Calu3 (cell line): ENCODE results near the gene GABBR1. TPM values are rescaled to one million over a fixed set of nuclear protein-coding genes. Genes with fewer than 3 reads are reported as not detected.
A peak's percentile ranks its signal among the peaks of the same experiment; 100 is the strongest.

Source experiments
- BruUV-seq: library from RNA; stranded (reverse); fragments of 400-500 nt; replicated peaks from 2 replicates; lab custom pipeline; 2021; lab: Mats Ljungman, UMichigan
- CTCF ChIA-PET: fragments of 300-600 bp; sonication (Branson Sonifier 250); formaldehyde crosslinking; loops from one replicate; lab custom pipeline; 2022; ENCODE audit warnings: antibody characterized with exemption; lab: Charles Lee
- DNase-seq: peaks from one replicate; pipeline ENCODE4 v3.0.0; 2022
- H3K27ac Mint-ChIP-seq: one replicate; pipeline ENCODE4 v1.8.0; 2022; ENCODE audit warnings: mixed read lengths; ENCODE audit not compliant: unreplicated experiment
- H3K27me3 Mint-ChIP-seq: one replicate; pipeline ENCODE4 v1.8.0; 2022; ENCODE audit warnings: mixed read lengths; ENCODE audit not compliant: unreplicated experiment
- H3K36me3 Mint-ChIP-seq: one replicate; pipeline ENCODE4 v1.8.0; 2022; ENCODE audit warnings: mild to moderate bottlenecking, moderate library complexity, mixed read lengths; ENCODE audit not compliant: insufficient read depth, unreplicated experiment
- H3K4me1 Mint-ChIP-seq: one replicate; pipeline ENCODE4 v1.8.0; 2022; ENCODE audit warnings: mild to moderate bottlenecking, low read depth, mixed read lengths; ENCODE audit not compliant: unreplicated experiment
- H3K4me3 Mint-ChIP-seq: one replicate; pipeline ENCODE4 v1.8.0; 2022; ENCODE audit warnings: mild to moderate bottlenecking, low read depth, moderate library complexity, mixed read lengths; ENCODE audit not compliant: unreplicated experiment
- H3K9me3 Mint-ChIP-seq: one replicate; pipeline ENCODE4 v1.8.0; 2022; ENCODE audit warnings: low read depth, mixed read lengths; ENCODE audit not compliant: unreplicated experiment
- intact Hi-C: fragments of 100-400 bp; cut with micrococcal nuclease; formaldehyde crosslinking; loops from one replicate; pipeline ENCODE4 v1.10.0; 2022; ENCODE audit not compliant: unreplicated experiment
- total RNA-seq: library from RNA; stranded (reverse); gene quantifications from 2 replicates; pipeline ENCODE4 v1.2.3, GENCODE V29; 2022
- TF ChIP-seq, protein P1 (sequence below): fragments of 200-600 bp; IDR thresholded peaks from one replicate; pipeline ENCODE4 v1.8.0; 2022; ENCODE audit warnings: antibody characterized with exemption; ENCODE audit not compliant: unreplicated experiment

The GABBR1 gene
- total RNA-seq, 1 experiment from 2014 or later: 42.2 TPM

GRCh38 chr6:29629571-29629970, 3.4 kb downstream of the GABBR1 start:
- Mint-ChIP-seq H3K27ac (no peak overlapping the region), H3K4me3 (no peak overlapping the region), H3K36me3 (peaks cover 30% of the 10 kb centered on the region), H3K9me3 (no peaks in the 10 kb centered on the region), H3K4me1 (peaks cover 34% of the 10 kb centered on the region), H3K27me3 (no peaks in the 10 kb centered on the region)
- no TSS peak for BruUV-seq
- intact Hi-C loops: no loop called here
- DNase-seq: no peak
- TF ChIP-seq, protein P1, sequence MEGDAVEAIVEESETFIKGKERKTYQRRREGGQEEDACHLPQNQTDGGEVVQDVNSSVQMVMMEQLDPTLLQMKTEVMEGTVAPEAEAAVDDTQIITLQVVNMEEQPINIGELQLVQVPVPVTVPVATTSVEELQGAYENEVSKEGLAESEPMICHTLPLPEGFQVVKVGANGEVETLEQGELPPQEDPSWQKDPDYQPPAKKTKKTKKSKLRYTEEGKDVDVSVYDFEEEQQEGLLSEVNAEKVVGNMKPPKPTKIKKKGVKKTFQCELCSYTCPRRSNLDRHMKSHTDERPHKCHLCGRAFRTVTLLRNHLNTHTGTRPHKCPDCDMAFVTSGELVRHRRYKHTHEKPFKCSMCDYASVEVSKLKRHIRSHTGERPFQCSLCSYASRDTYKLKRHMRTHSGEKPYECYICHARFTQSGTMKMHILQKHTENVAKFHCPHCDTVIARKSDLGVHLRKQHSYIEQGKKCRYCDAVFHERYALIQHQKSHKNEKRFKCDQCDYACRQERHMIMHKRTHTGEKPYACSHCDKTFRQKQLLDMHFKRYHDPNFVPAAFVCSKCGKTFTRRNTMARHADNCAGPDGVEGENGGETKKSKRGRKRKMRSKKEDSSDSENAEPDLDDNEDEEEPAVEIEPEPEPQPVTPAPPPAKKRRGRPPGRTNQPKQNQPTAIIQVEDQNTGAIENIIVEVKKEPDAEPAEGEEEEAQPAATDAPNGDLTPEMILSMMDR: no peak
- CTCF ChIA-PET: no interaction called here

DNA sequence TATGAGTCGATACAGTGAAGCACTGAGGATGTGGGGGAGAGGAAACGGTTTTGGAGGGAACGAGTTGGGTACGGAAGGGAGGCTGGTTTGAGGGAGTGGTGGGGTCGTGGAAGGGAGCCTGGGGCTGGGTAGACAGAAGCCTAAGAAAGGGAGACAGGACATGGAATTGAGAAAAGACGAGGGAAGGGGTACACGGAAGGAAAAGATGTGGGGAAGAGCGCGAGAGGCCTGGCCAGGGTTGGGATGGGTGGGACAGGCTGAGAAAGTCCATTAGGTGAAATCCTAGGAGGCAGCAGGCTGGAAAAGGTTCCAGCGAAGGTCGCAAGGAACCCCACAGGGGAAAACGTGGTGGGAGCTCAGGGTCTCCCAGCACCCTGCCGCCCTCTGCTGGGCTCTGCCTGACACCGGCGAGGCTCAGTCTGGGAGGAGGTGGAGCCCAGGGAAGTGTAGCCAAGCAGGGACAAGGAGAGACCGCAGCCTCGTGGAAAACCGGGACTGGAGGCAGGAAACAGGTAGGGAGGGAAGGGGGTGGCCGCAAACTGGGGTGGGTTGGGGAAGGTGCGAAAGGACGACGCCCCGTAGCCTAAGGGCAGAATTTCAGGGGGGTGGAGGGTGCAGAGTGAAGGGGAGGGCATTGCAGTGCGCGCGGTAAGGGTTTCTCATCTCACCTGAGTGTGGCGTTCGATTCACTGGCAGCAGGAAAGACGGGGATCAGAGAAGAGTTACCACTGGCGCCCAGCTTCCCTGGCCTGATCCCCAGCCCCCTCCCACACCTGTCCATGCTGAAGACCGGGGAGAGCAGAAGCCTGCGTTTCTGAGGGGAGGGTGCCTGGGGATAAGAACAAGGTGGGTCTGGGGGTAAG, 4.3 kb downstream of the GABBR1 start:
- TF ChIP-seq, protein P1: peak; percentile 69
- Mint-ChIP-seq H3K4me3 (peak overlapping the region; percentile 70), H3K27ac (peak overlapping the region; percentile 32), H3K4me1 (peaks cover 32% of the 10 kb centered on the region), H3K36me3 (peaks cover 35% of the 10 kb centered on the region), H3K9me3 (no peaks in the 10 kb centered on the region), H3K27me3 (no peaks in the 10 kb centered on the region)
- peak; percentile 86 for DNase-seq
- intact Hi-C loops: loop anchor here (1.0 kb wide), 1 partner anchor 252 kb away; no protein-coding TSS in a partner anchor
- CTCF ChIA-PET: interaction anchor here (0.7 to 1.6 kb wide), 7 partner anchors 19 to 977 kb away, joined by 3 to 6 read pairs (median 5); no protein-coding TSS in a partner anchor
- BruUV-seq: no TSS peak

DNA sequence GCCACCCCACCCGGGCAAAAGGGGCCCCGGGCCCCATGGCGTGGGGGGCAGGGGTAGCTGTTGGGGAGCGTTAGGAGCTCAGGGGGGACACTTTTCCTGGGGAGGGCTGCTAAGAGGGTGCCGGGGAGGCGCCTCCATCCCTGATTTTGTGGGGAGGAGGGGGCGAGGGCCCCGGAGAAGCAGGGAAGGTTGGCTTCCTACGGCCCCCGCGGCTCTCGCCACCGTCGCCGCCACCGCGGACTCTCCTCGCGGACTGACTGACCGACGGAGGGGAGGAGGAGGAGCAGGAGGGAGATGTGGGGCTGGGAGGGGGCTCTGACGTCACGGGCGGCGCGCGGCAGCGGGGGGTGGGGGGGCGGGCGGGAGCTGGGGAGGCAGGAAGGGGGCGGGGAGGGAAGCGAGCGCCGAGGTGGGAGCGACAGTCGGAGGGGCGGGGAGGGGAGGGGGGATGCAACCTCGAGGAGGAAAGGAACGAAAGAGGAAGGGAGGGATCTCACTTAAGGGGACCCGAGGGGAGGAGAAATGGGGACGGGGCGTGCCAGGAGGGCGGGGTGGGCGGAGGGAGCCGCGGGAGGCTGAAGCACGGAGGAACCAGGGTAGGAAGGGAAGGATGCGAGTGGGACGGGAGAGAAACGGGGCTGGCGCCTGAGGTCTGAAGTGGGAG, 5.1 kb downstream of the GABBR1 start:
- H3K27ac Mint-ChIP-seq: peak overlapping the region; percentile 32
- peaks cover 28% of the 10 kb centered on the region for H3K36me3 Mint-ChIP-seq

More for the DNA sequence above, 5.1 kb downstream of the GABBR1 start:
- Mint-ChIP-seq H3K27me3 (no peaks in the 10 kb centered on the region), H3K9me3 (no peaks in the 10 kb centered on the region), H3K4me3 (peak overlapping the region; percentile 70), H3K4me1 (peaks cover 25% of the 10 kb centered on the region)
- peak; percentile 22 for DNase-seq
- TF ChIP-seq, protein P1: no peak
- no TSS peak for BruUV-seq
- CTCF ChIA-PET: interaction anchor here (0.7 to 1.6 kb wide), 7 partner anchors 20 to 976 kb away, joined by 3 to 6 read pairs (median 5); no protein-coding TSS in a partner anchor
- intact Hi-C loops: loop anchor here (1.0 kb wide), 1 partner anchor 252 kb away; no protein-coding TSS in a partner anchor
